ENCODE results near the gene SPRTN. TPM values are rescaled to one million over a fixed set of nuclear protein-coding genes. Genes with fewer than 3 reads are reported as not detected.

SPRTN gene
- total and polyA plus RNA-seq, 2 donors (not counting 3 experiments of a cell fraction or from before 2014, with no cell fraction given): 15.4 to 16.1 TPM

DNA sequence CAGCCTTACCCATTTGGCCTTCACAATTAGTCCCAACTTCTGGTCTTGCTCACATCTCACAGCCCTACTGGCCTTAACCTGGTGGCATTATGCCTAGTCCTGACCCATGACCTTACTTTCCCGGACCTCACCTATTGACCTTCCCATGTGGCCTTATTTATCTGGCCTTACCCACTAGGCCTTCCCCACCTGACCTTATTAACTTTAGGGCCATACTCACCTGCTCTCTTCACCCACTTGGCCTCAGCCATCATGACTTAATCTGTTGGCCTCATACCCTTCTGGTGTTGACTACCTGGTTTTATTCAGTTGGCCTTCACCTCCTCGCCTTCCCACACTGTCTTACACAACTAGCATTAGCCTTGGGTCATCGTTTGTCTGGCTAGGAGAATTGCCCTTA, 36.1 kb upstream of the SPRTN start:
- dilution Hi-C loops (cut with MboI; ENCODE audit: extremely low pct_ligation_motif_present, low sequenced_read_pairs): no loop called here
- Histone ChIP-seq H3K4me3 (replicated peaks in 1 of 3; ENCODE audit: insufficient read depth in 1 of 3, low read depth in 1 of 3, low read length in 3 of 3) (no peak overlapping the region), H2AFZ (ENCODE audit: low read depth, low read length) (no peak overlapping the region), H3K27me3 (ENCODE audit: control insufficient read depth in 2 of 2, insufficient read depth in 2 of 2, low read length in 2 of 2) (no peaks in the 10 kb centered on the region), H3K79me2 (ENCODE audit: control insufficient read depth, insufficient read depth, low read length) (no peaks in the 10 kb centered on the region), H3K9me1 (replicated peaks; ENCODE audit: control insufficient read depth, extremely low read depth, insufficient read depth, low read length) (no peaks in the 10 kb centered on the region), H3K27ac (ENCODE audit: insufficient read depth, low read depth, low read length) (no peak overlapping the region), H3K9me3 (replicated peaks; ENCODE audit: control insufficient read depth, insufficient read depth, low read length) (no peaks in the 10 kb centered on the region), H3K9ac (replicated peaks; ENCODE audit: extremely low read depth, insufficient read depth, low read length) (no peak overlapping the region), H3K4me2 (ENCODE audit: insufficient read depth, low read length) (no peak overlapping the region), H3K4me1 (ENCODE audit: control insufficient read depth, extremely low read depth, insufficient read depth, low read length) (no peaks in the 10 kb centered on the region), H4K20me1 (replicated peaks; ENCODE audit: control insufficient read depth, extremely low read depth, insufficient read depth, low read length) (no peaks in the 10 kb centered on the region), H3K36me3 (ENCODE audit: control insufficient read depth in 2 of 2, extremely low read depth in 1 of 2, insufficient read depth in 2 of 2, low read length in 2 of 2) (no peaks in the 10 kb centered on the region)
- CTCF ChIA-PET: no interaction called here
- FAIRE-seq (no peak), DNase-seq (ENCODE audit: low read depth, low spot score) (no peak)
- POLR2A ChIA-PET: no interaction called here
- TF ChIP-seq, protein P1, sequence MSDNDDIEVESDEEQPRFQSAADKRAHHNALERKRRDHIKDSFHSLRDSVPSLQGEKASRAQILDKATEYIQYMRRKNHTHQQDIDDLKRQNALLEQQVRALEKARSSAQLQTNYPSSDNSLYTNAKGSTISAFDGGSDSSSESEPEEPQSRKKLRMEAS (IDR thresholded peaks at IDR 0.05; ENCODE audit: insufficient read depth, insufficient read length): no peak
- no peak for TF ChIP-seq POLR2A (IDR thresholded peaks at IDR 0.05; ENCODE audit: low read depth, low read length)
- TF ChIP-seq, protein P2, sequence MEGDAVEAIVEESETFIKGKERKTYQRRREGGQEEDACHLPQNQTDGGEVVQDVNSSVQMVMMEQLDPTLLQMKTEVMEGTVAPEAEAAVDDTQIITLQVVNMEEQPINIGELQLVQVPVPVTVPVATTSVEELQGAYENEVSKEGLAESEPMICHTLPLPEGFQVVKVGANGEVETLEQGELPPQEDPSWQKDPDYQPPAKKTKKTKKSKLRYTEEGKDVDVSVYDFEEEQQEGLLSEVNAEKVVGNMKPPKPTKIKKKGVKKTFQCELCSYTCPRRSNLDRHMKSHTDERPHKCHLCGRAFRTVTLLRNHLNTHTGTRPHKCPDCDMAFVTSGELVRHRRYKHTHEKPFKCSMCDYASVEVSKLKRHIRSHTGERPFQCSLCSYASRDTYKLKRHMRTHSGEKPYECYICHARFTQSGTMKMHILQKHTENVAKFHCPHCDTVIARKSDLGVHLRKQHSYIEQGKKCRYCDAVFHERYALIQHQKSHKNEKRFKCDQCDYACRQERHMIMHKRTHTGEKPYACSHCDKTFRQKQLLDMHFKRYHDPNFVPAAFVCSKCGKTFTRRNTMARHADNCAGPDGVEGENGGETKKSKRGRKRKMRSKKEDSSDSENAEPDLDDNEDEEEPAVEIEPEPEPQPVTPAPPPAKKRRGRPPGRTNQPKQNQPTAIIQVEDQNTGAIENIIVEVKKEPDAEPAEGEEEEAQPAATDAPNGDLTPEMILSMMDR (IDR thresholded peaks at IDR 0.05; ENCODE audit: extremely low read depth in 1 of 2, insufficient read depth in 1 of 2, low read depth in 1 of 2, low read length in 2 of 2): no peak
- TF ChIP-seq FOS (IDR thresholded peaks at IDR 0.05; ENCODE audit: borderline replicate concordance, insufficient read depth, low read length): no peak
- no peak for TF ChIP-seq GATA2 (IDR thresholded peaks at IDR 0.05; ENCODE audit: insufficient read depth, insufficient read length, low read depth, low read length)
- no peak for TF ChIP-seq POLR2AphosphoS5 (IDR thresholded peaks at IDR 0.05; ENCODE audit: insufficient read depth, low read depth, low read length)
- no peak for TF ChIP-seq JUN (IDR thresholded peaks at IDR 0.05; ENCODE audit: borderline replicate concordance, insufficient read depth, insufficient read length, low read depth)
- TF ChIP-seq EZH2 (IDR thresholded peaks at IDR 0.05; ENCODE audit: borderline replicate concordance, low read depth, low read length, severe bottlenecking): no peak
- TF ChIP-seq MYC (IDR thresholded peaks at IDR 0.05; ENCODE audit: low read depth, low read length): no peak
- intact Hi-C loops (cut with micrococcal nuclease): no loop called here
- BruUV-seq (replicated peaks): no TSS peak
